Naive B cell (primary cell): ENCODE measurements around the gene KRTDAP. TPM values are rescaled to one million over a fixed set of nuclear protein-coding genes. Genes with fewer than 3 reads are reported as not detected.

Experiments used
- ATAC-seq, 2 donors: fragments of 150-1000 bp; cut with Tn5 transposase; 2 replicates each; pipeline ENCODE4 v1.10.0; 2021; ENCODE audit warnings: low read depth in 2 of 2, mild to moderate bottlenecking in 2 of 2, moderate library complexity in 2 of 2
- DNase-seq: peaks from one replicate; pipeline ENCODE4 v3.0.0; 2022
- H3K27ac Mint-ChIP-seq, 6 donors: one replicate each; pipeline ENCODE4 v1.8.0; 2020 to 2022; ENCODE audit warnings: mild to moderate bottlenecking in 6 of 6, mixed read lengths in 6 of 6, moderate library complexity in 5 of 6, inconsistent platforms in 2 of 6
- H3K27me3 Mint-ChIP-seq, 3 donors: one replicate each; pipeline ENCODE4 v1.8.0; 2021 to 2022; ENCODE audit warnings: mixed read lengths in 3 of 3, mild to moderate bottlenecking in 1 of 3
- H3K36me3 Mint-ChIP-seq, 2 donors: one replicate each; pipeline ENCODE4 v1.8.0; 2020 to 2022; ENCODE audit warnings: mixed read lengths in 2 of 2, inconsistent platforms in 1 of 2, mild to moderate bottlenecking in 1 of 2
- H3K4me1 Mint-ChIP-seq, 3 donors: one replicate each; pipeline ENCODE4 v1.8.0; 2020 to 2022; ENCODE audit warnings: mixed read lengths in 3 of 3, inconsistent platforms in 1 of 3, mild to moderate bottlenecking in 1 of 3, moderate library complexity in 1 of 3
- H3K4me3 Mint-ChIP-seq, 8 donors: one replicate each; pipeline ENCODE4 v1.8.0; 2020 to 2022; ENCODE audit warnings: mild to moderate bottlenecking in 8 of 8, mixed read lengths in 8 of 8, moderate library complexity in 8 of 8, inconsistent platforms in 2 of 8
- H3K9me3 Mint-ChIP-seq, 7 donors: one replicate each; pipeline ENCODE4 v1.8.0; 2020 to 2022; ENCODE audit warnings: mixed read lengths in 7 of 7, mild to moderate bottlenecking in 5 of 7, inconsistent platforms in 2 of 7, moderate library complexity in 1 of 7
- polyA plus RNA-seq, 6 donors: library from polyadenylated mRNA; unstranded; fragments of 300-500 nt; fragmentation: Illumina TruSeq; gene quantifications; one replicate each; pipeline ENCODE4 v1.2.3, GENCODE V29; 2021; ENCODE audit warnings: low read depth in 6 of 6

Gene KRTDAP
- polyA plus RNA-seq, 6 donors from 2014 or later = not detected

- Mint-ChIP-seq H3K27ac (no peak overlapping the region), H3K27me3 (peaks cover 14 to 24% (median 19%) of the 10 kb centered on the region in 3 donors), H3K4me3 (peak overlapping the region in 4 of 8 donors; percentile 25 to 86 (median 62)), H3K36me3 (no peaks in the 10 kb centered on the region), H3K4me1 (peaks cover 31 to 56% (median 52%) of the 10 kb centered on the region in 3 donors), H3K9me3 (no peaks in the 10 kb centered on the region)
- no peak for DNase-seq
- ATAC-seq = no peak
These were observed 40.8 kb downstream of the KRTDAP start for GRCh38 chr19:35449359-35450043.

- DNase-seq = no peak
- Mint-ChIP-seq H3K36me3 (no peaks in the 10 kb centered on the region), H3K27me3 (peaks cover 14 to 24% (median 19%) of the 10 kb centered on the region in 3 donors), H3K27ac (peak within 1 kb of the TSS in 2 of 6 donors; percentile 3 to 50), H3K4me1 (peaks cover 31 to 54% (median 52%) of the 10 kb centered on the region in 3 donors), H3K9me3 (no peaks in the 10 kb centered on the region), H3K4me3 (peak within 1 kb of the TSS in 7 of 8 donors; percentile 34 to 86 (median 61))
- ATAC-seq = no peak
These were observed 42.4 kb downstream of the KRTDAP start, which contains the start of gene FFAR2 for GRCh38 chr19:35447606-35448469. Gene FFAR2 (plus strand): TSS chr19:35448257. CDS start chr19:35449715, 1,458 bp downstream.

- Mint-ChIP-seq H3K27ac (peak overlapping the region in 1 of 6 donors; percentile 87), H3K4me1 (peaks cover 46 to 63% (median 61%) of the 10 kb centered on the region in 3 donors), H3K4me3 (no peak overlapping the region), H3K9me3 (no peaks in the 10 kb centered on the region), H3K27me3 (peaks cover 14 to 24% (median 19%) of the 10 kb centered on the region in 3 donors), H3K36me3 (no peaks in the 10 kb centered on the region)
- DNase-seq (no peak), ATAC-seq (no peak)
These were observed 44.3 kb downstream of the KRTDAP start for GRCh38 chr19:35445826-35446593.

- Mint-ChIP-seq H3K36me3 (no peaks in the 10 kb centered on the region), H3K27ac (no peak overlapping the region), H3K4me3 (peak overlapping the region in 1 of 8 donors; percentile 16), H3K27me3 (peaks cover 14 to 24% (median 19%) of the 10 kb centered on the region in 3 donors), H3K4me1 (peaks cover 42 to 65% (median 61%) of the 10 kb centered on the region in 3 donors), H3K9me3 (no peaks in the 10 kb centered on the region)
- no peak for DNase-seq
- ATAC-seq = no peak
These were observed 45.5 kb downstream of the KRTDAP start for GRCh38 chr19:35444735-35445134.

GRCh38 chr19:35442091-35442490 is 48.2 kb downstream of the KRTDAP start:
- ATAC-seq = peak; percentile 56 to 58
- Mint-ChIP-seq H3K4me1 (peaks cover 30 to 45% (median 42%) of the 10 kb centered on the region in 3 donors), H3K27me3 (peaks cover 13 to 24% (median 14%) of the 10 kb centered on the region in 3 donors), H3K4me3 (peak overlapping the region in 7 of 8 donors; percentile 72 to 92 (median 87)), H3K9me3 (no peaks in the 10 kb centered on the region), H3K36me3 (no peaks in the 10 kb centered on the region), H3K27ac (peak overlapping the region in 2 of 6 donors; percentile 14 to 47)
- no peak for DNase-seq

GRCh38 chr19:35439921-35440320 is 50.3 kb downstream of the KRTDAP start:
- peaks cover 2 to 8% (median 5%) of the 10 kb centered on the region in 3 donors for H3K27me3 Mint-ChIP-seq
- DNase-seq (no peak), ATAC-seq (no peak)
- peak overlapping the region in 2 of 8 donors; percentile 42 to 52 for H3K4me3 Mint-ChIP-seq
- H3K4me1 Mint-ChIP-seq = peaks cover 34 to 46% (median 37%) of the 10 kb centered on the region in 3 donors
- no peaks in the 10 kb centered on the region for H3K9me3 Mint-ChIP-seq
- H3K36me3 Mint-ChIP-seq = no peaks in the 10 kb centered on the region
- H3K27ac Mint-ChIP-seq = peak overlapping the region in 1 of 6 donors; percentile 60

- Mint-ChIP-seq H3K27me3 (peaks cover 0 to 5% (median 1%) of the 10 kb centered on the region in 3 donors), H3K4me1 (peaks cover 30 to 46% (median 33%) of the 10 kb centered on the region in 3 donors), H3K36me3 (no peaks in the 10 kb centered on the region), H3K27ac (no peak overlapping the region), H3K9me3 (no peaks in the 10 kb centered on the region), H3K4me3 (no peak overlapping the region)
- no peak for ATAC-seq
- DNase-seq = no peak
These were observed 51.7 kb downstream of the KRTDAP start for GRCh38 chr19:35438527-35438926.

GRCh38 chr19:35438096-35438495 is 52.2 kb downstream of the KRTDAP start:
- Mint-ChIP-seq H3K9me3 (no peaks in the 10 kb centered on the region), H3K27me3 (peaks cover 0 to 10% (median 5%) of the 10 kb centered on the region in 3 donors), H3K4me3 (peak overlapping the region in 1 of 8 donors; percentile 25), H3K36me3 (no peaks in the 10 kb centered on the region), H3K27ac (no peak overlapping the region), H3K4me1 (peaks cover 30 to 46% (median 33%) of the 10 kb centered on the region in 3 donors)
- no peak for ATAC-seq
- DNase-seq = no peak

GRCh38 chr19:35437406-35437951 is 52.8 kb downstream of the KRTDAP start:
- H3K9me3 Mint-ChIP-seq = peaks cover 0 to under 1% (median 0%) of the 10 kb centered on the region in 7 donors
- no peak for ATAC-seq

More at GRCh38 chr19:35437406-35437951, 52.8 kb downstream of the KRTDAP start:
- Mint-ChIP-seq H3K4me3 (peak overlapping the region in 1 of 8 donors; percentile 41), H3K27me3 (peaks cover 0 to 12% (median 12%) of the 10 kb centered on the region in 3 donors), H3K36me3 (peaks cover 0 to 2% of the 10 kb centered on the region in 2 donors), H3K4me1 (peaks cover 27 to 41% (median 29%) of the 10 kb centered on the region in 3 donors), H3K27ac (peak overlapping the region in 1 of 6 donors; percentile 42)
- no peak for DNase-seq

Other genes starting within 250 kb of the KRTDAP start
- 10 to 100 TPM; 11.7 to 46.3 (median 34.8) TPM for gene LSR, start 241.5 kb downstream of the KRTDAP start, polyA plus RNA-seq
- 10 to 100 TPM in 4 of 6 donors, 1 to 10 TPM in 2; 1.9 to 15.5 (median 10.4) TPM for gene USF2, start 221.5 kb downstream of the KRTDAP start, polyA plus RNA-seq
- under 1 TPM in 1 of 6 donors, not detected in 5; 0.12 TPM for gene HAMP, start 207.9 kb downstream of the KRTDAP start, polyA plus RNA-seq
- gene MAG, start 198.3 kb downstream of the KRTDAP start, polyA plus RNA-seq = under 1 TPM in 4 of 6 donors, not detected in 2; 0.12 to 0.41 (median 0.29) TPM
- 100 to 1,000 TPM; 364 to 971 (median 552) TPM for gene CD22, start 161.3 kb downstream of the KRTDAP start, polyA plus RNA-seq
- 1 to 10 TPM in 2 of 6 donors, under 1 TPM in 4; 0.14 to 1.9 (median 0.75) TPM for gene FFAR1, start 142.6 kb downstream of the KRTDAP start, polyA plus RNA-seq
- gene FFAR3, start 132.0 kb downstream of the KRTDAP start, polyA plus RNA-seq = under 1 TPM in 1 of 6 donors, not detected in 5; 0.17 TPM
- not detected for gene GPR42, start 119.4 kb downstream of the KRTDAP start, polyA plus RNA-seq
- gene FFAR2, start 42.2 kb downstream of the KRTDAP start, polyA plus RNA-seq = not detected
- 1 to 10 TPM in 2 of 6 donors, not detected in 4; 2.6 to 3.1 TPM for gene DMKN, start 23.2 kb upstream of the KRTDAP start, polyA plus RNA-seq
- gene SBSN, start 37.8 kb upstream of the KRTDAP start, polyA plus RNA-seq = not detected
- not detected for gene GAPDHS, start 43.0 kb upstream of the KRTDAP start, polyA plus RNA-seq
- gene TMEM147, start 55.2 kb upstream of the KRTDAP start, polyA plus RNA-seq = 100 to 1,000 TPM; 153 to 293 (median 162) TPM
- not detected for gene ATP4A, start 73.2 kb upstream of the KRTDAP start, polyA plus RNA-seq
- not detected for gene PMIS2, start 95.7 kb upstream of the KRTDAP start, polyA plus RNA-seq
- 1 to 10 TPM; 6.7 to 9.8 (median 8.6) TPM for gene HAUS5, start 122.3 kb upstream of the KRTDAP start, polyA plus RNA-seq
- 10 to 100 TPM; 30.6 to 71.1 (median 50.9) TPM for gene RBM42, start 138.6 kb upstream of the KRTDAP start, polyA plus RNA-seq
- gene ETV2, start 151.3 kb upstream of the KRTDAP start, polyA plus RNA-seq = under 1 TPM in 1 of 6 donors, not detected in 5; 0.61 TPM
- gene COX6B1, start 157.9 kb upstream of the KRTDAP start, polyA plus RNA-seq = 100 to 1,000 TPM; 623 to 732 (median 678) TPM
- gene UPK1A, start 176.1 kb upstream of the KRTDAP start, polyA plus RNA-seq = not detected
- 1 to 10 TPM in 1 of 6 donors, under 1 TPM in 4, not detected in 1; 0.21 to 1.3 (median 0.70) TPM for gene ZBTB32, start 214.1 kb upstream of the KRTDAP start, polyA plus RNA-seq
- 1 to 10 TPM in 2 of 6 donors, under 1 TPM in 4; 0.35 to 2.2 (median 0.76) TPM for gene KMT2B, start 227.5 kb upstream of the KRTDAP start, polyA plus RNA-seq